HG02571 (cell line): ENCODE data around the gene P2RX4.
"Not testable (repeated sequence)": the region's sequence is repeated elsewhere in the genome, so short reads cannot be mapped to it uniquely, and the experiment has no call there.

Experiments
- ATAC-seq: cut with Tn5 transposase; IDR thresholded peaks from one replicate; pipeline ENCODE4 v1.9.1; 2021; ENCODE audit warnings: mild to moderate bottlenecking, moderate library complexity; ENCODE audit not compliant: unreplicated experiment

Gene P2RX4, protein sequence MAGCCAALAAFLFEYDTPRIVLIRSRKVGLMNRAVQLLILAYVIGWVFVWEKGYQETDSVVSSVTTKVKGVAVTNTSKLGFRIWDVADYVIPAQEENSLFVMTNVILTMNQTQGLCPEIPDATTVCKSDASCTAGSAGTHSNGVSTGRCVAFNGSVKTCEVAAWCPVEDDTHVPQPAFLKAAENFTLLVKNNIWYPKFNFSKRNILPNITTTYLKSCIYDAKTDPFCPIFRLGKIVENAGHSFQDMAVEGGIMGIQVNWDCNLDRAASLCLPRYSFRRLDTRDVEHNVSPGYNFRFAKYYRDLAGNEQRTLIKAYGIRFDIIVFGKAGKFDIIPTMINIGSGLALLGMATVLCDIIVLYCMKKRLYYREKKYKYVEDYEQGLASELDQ

DNA sequence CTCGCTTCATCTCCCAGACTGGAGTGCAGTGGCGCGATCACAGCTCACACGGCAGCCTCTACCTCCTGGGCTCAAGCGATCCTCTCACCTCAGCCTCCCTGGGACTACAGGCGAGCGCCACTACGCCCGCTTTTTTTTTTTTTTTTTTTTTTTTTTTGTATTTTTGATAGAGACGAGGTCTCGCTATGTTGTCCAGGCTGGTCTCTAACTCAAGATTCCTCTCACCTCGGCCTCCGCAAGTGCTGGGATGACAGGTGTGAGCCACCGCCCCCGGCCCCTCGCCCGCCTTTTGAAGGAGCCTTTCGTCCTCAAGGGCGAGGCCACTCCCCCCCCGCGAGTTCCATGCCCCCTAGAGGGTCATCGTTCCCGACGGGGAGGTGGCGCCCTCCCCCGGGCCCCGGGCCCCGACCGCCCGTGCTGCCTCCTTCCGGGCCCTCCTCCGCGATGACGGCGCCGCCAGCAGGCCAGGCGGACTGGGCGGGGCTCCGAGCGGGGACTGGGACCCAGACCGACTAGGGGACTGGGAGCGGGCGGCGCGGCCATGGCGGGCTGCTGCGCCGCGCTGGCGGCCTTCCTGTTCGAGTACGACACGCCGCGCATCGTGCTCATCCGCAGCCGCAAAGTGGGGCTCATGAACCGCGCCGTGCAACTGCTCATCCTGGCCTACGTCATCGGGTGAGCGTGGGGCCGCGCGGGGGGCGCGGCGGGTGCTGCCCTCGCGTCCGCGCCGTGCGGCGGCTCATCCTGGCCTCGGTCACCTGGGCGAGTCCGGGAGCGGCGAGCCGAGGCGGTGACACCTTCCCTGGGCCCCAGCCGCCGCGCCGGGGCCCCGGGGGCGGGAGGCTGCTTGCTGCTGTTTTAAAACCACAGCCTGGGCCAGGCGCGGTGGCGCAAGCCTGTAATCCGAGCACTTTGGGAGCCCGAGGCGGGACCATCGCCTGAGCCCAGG is at the start of gene P2RX4:
P2RX4 (plus strand) TSS at position 506 of the 949 bp plus-strand sequence; CDS start at position 542, 36 bp downstream.
- ATAC-seq, result peak; percentile 86

DNA sequence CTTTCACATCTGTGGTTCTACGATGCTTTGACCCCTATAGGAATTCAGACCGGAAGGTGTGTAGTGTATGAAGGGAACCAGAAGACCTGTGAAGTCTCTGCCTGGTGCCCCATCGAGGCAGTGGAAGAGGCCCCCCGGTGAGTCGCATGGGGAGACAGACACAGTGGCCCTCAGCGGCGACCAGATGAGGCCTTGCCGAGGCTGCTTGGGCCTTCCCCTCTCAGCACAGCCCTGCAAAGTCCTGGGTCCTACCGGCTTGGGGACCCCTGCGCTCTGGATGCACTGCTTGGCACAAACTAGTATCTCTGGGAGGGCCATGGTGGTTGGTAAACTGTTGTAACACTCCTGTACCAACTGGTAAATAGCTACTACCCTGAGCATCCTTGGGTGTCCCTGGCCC is 47.5 kb upstream of the P2RX4 start:
- ATAC-seq, result no peak

DNA sequence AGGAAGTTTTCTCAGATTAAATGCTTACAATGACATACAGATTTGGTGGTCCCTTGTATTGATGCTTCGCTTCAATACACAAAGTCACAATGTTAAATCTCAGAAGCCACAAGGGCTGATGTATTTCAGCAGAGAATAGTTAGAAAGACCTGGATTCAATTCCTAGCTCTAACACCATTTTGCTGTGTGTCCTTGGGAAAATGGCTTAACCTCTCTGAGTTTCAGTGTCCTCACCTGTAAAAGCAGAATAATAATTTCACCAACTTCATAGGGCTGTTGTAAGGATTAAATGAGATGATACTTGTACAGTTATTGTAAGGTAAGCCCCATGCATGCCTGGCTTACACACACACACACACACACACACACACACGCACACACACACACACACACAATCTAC is 46.9 kb upstream of the P2RX4 start:
- no peak for ATAC-seq

DNA sequence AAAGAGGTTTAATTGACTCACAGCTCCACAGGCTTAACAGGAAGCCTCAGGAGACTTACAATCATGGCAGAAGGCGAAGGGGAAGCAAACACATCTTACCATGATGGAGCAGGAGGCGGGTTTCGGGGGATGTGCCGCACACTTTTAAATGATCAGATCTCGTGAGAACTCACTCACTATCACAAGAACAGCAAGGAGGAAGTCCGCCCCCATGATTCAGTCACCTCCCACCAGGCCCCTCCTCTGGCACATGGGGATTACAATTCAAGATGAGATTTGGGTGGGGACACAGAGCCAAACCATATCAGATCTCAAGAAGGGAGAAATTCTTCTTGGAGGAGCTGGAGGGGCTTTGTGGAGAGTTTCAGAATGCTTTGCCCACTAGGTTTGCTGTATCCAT is 45.1 kb upstream of the P2RX4 start:
- ATAC-seq, result not testable (repeated sequence)

DNA sequence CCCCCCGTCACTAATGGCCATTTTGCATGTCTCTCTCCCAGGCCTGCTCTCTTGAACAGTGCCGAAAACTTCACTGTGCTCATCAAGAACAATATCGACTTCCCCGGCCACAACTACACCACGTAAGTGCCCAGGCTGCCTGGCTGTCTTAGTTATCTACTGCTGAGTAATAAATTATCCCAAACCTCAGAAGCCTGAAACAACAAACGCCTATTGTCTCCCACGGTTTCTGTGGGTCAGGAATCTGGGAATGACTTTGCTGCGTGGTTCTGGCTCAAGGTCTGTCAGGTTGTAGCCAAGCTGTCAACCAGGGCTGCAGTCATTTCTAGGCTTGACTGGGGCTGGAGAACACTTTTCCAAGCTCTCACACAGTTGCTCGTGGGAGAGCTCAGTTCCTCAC is 44.6 kb upstream of the P2RX4 start:
- ATAC-seq, result no peak

DNA sequence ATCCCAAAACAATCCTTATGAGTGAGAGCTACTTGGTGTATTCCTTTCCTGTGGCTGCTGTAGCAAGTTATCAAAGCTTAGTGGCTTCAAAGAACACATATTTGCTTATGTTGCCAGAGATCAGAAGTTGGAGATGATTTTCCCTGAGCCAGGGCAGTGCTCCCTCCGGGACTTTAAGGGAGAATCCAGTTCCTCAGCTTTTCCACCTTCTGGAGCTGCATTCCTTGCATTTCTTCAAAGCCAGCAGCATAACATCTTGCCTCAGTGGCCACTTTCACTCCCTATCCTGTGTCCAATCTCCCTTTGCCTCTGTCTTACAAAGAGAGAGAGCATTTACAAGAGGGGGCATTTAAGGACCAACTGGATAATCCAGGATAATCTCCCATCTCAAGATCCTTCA is 43.6 kb upstream of the P2RX4 start:
- no peak for ATAC-seq

DNA sequence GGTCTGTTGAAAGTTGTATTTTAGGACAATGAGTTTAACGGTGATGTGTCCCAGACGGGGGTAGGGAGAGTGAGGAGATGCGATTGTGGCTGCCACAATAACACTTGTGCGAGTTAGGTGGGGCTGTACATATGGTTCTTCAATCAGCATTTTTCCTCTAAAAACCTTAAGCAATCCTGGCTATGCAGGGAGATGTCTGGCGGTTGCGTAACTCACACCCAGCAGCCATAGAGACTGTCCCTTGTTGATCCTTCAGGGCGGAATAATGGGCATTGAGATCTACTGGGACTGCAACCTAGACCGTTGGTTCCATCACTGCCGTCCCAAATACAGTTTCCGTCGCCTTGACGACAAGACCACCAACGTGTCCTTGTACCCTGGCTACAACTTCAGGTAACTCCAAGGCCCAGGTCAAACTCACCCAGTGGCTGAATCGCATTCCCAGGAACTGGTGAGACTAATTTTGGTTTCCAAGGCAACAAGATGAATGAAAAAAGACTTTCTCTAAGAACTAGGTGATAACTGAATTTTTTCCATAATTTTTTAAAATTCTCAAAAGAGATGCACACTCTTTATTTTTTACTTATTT is 42.6 kb upstream of the P2RX4 start:
- ATAC-seq, result no peak

DNA sequence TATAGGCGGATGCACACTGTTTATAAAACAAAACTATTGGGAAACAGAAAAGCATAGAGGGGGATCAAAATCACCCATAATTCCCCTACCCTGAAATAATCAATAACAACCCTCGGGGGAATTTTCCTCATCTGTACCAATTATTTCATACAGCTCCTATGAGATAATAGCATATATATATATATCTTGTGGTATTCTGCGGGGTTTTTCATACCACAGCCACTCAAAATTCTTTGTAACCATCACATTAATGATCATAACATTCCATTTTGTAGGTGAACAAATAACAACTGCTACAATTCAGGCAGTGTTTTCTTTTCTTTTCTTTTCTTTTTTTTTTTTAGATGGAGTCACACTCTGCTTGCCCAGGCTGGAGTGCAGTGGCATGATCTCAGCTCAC is 42.0 kb upstream of the P2RX4 start:
- no peak for ATAC-seq

DNA sequence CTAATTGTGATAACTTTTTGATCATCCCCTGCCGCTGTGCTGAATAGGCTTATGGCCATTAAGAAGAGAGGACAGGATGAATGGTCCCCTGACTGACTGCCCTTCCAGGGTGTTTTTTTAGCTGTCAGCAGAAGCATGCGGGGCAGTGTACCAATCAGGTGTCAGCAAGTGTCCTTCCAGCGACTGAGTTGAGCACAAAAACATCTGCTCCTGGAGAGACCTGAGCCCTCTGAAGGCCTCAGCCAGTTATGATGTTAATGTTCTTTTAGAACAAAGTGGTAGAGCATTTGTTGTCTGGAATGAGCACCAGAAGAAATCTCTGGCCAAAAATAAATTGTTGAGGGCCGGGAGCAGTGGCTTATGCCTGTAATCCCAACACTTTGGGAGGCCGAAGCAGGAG is 39.8 kb upstream of the P2RX4 start:
- ATAC-seq, result no peak

DNA sequence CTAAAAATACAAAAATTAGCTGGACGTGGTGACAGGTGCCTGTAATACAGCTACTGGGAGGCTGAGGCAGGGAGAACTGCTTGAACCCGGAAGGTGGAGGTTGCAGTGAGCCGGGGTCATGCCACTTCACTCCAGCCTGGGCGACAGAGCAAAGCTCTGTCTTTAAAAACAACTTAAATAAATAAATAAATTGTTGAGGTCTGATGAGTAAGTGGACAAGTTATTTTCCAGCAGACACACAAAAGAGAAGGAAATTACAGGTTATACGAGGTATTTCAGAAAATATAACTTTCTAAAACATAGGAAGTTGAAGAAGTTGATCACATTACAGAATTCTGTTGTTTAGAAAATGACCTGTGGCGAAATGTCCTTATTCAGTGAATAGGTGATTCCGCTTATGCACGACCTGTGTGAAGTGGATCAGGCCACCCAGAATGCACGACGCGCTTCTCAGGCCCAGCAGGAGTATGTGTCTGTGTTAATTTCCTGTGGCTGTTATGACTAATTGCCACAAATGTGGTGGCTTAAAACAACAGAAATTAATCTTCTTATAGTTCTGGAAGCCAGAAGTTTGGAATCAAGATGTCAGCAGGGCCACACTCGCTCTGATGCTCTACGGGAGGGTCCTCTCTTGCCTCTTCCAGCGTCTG is 39.2 kb upstream of the P2RX4 start:
- ATAC-seq, result no peak

DNA sequence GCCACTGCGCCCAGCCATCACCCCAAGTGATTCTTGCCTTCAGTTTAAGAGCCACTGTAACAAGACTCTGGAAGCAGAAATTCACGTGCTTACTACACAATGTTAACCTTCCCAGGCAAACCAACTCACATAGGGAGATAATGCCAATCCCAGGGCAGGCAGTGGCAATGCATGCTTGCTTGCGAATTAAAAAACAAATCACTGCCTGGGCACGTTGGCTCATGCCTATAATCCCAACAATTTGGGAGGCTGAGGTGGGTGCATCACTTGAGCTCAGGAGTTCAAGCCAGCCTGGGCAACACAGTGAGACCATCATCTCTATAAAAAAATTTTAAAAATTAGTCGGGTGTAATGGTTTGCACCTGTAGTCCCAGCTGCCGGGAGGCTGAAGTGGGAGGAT is 37.8 kb upstream of the P2RX4 start:
- no peak for ATAC-seq

DNA sequence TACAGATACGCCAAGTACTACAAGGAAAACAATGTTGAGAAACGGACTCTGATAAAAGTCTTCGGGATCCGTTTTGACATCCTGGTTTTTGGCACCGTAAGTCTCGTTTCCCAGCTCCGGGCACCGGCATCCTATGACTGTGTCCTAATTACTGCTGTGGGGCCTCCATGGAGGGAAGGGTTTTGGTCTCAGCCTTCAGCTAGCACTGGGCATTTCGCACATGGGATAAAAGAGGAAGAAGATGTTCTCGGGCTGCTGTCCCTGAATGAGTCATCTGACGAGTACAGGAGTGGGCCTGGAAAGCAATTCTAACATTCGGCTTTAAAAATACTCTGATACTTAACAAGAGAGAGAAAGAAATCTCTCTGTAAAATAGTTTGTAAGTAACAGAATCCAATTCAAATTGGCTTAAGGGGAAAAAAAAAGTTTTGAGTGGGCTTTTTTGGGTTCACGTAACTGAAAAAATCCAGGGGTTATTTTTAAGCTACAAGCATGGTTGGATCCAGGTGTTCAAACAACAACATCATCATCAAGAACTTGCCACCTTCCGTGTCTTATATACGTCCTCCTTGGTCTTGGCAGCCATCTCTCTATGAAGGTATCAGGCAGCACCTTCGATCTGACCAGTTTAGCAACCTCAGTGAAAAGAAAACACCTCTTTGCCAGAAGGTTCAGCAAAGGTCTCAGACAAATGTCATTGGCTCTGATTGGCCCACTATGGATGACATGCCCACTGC is 34.4 kb upstream of the P2RX4 start:
- no peak for ATAC-seq

DNA sequence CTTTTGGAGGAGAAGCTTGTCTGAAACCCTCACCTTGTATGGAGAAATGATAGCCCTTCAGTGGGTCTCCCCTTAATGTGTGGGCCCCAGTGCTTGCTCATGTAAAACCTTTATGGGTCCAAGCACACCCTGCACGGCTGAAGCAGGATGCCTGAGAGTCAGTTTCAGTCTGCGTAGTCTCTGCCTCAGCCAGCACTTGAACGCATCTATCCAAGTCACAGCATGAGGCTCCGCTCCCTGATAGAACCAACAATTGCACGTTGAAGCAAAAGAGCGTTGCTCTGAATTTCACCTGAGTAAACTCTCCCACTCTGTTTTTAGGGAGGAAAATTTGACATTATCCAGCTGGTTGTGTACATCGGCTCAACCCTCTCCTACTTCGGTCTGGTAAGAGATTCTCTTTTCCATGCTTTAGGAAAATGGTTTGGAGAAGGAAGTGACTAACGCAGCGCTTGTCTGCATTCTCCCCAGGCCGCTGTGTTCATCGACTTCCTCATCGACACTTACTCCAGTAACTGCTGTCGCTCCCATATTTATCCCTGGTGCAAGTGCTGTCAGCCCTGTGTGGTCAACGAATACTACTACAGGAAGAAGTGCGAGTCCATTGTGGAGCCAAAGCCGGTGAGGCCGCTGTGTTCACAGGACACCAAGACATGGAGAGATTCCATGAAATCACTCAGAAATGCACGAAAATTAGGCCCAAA is 33.0 kb upstream of the P2RX4 start:
- ATAC-seq, result no peak

DNA sequence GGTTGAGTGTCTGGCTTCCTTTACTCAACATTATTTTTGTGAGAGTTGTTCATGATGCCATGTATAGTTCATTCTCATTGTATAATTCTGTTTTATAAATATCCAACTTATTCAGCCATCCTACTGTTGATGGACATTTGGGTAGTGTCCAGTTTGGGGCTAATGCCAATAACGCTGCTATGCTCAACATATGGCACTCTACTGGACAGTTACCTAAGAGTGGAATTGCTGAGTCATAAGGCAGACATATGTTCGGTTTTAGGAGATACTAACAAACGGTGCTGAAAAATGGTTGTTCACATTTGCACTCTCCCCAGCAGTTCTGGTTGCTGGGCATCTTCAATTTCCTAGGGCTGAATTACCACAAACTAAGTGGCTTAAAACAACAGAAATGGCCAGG is 28.7 kb upstream of the P2RX4 start:
- ATAC-seq, result no peak

DNA sequence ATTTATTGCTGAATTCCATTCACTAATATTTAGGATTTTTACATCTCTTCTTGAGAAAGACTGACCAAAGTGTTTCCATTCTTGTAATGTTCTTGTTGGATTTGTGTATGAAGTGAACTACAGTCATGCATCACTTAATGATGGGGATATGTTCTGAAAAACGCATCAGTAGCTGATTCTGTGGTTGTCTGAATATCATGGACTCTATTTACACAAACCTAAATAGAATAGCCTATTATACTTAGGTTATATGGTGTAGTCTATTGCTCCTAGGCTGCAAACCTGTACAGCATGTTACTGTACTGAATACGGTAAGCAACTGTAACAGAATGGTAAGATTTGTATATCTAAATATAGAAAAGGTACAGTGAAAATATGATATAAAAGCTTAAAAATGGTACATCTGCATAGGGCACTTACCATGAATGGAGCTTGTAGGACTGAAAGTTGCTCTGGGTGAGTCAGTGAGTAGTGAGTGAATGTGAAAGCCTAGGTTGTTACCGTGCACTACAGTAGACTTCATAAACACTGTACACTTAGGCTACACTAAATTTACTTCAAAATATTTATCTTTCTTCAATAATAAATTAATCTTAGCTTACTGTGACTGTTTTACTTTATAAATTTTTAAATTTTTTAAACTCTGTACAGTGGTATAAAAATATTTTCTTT is 27.6 kb upstream of the P2RX4 start:
- ATAC-seq, result no peak

DNA sequence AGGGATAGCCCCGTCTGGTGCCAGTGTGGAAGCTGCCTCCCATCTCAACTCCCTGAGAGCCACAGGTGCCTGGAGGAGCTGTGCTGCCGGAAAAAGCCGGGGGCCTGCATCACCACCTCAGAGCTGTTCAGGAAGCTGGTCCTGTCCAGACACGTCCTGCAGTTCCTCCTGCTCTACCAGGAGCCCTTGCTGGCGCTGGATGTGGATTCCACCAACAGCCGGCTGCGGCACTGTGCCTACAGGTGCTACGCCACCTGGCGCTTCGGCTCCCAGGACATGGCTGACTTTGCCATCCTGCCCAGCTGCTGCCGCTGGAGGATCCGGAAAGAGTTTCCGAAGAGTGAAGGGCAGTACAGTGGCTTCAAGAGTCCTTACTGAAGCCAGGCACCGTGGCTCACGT is 25.5 kb upstream of the P2RX4 start:
- ATAC-seq, result no peak

DNA sequence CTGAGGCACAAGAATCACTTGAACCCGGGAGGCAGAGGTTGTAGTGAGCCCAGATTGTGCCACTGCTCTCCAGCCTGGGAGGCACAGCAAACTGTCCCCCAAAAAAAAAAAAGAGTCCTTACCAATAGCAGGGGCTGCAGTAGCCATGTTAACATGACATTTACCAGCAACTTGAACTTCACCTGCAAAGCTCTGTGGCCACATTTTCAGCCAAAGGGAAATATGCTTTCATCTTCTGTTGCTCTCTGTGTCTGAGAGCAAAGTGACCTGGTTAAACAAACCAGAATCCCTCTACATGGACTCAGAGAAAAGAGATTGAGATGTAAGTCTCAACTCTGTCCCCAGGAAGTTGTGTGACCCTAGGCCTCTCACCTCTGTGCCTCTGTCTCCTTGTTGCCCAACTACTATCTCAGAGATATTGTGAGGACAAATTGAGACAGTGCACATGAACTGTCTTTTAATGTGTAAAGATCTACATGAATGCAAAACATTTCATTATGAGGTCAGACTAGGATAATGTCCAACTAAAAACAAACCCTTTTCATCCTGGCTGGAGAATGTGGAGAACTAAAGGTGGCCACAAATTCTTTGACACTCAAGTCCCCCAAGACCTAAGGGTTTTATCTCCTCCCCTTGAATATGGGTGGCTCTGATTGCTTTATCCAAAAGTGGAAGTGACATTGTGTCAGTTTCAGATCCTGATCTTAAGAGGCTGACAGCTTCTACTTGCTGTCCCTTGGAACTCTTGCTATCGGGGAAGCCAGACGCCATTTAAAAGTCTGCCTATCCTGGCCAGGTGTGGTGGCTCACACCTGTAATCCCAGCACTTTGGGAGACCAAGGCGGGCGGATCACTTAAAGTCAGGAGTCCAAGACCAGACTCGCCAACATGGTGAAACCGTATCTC is 24.7 kb upstream of the P2RX4 start:
- no peak for ATAC-seq

DNA sequence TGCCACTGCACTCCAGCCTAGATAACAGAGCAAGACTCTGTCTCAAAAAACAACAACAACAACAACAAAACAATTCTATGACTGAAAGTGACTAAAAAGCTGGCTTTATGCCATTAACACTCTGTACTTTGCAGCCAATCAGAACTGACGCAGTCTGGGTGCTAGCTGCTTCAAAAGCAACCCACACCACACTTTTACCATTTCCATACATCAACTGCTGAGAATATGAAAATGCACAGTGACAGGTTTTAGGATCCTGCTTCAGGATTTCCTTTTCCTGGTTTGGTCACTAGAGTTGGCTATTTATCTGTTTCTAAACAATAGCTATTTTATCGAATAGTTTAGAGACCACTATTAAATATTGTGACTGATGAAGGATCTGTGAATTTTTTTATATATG is 23.1 kb upstream of the P2RX4 start:
- ATAC-seq, result no peak
